GM12891 (cell line): ENCODE data around the gene COX8A.

Experiments used
- POLR2A ChIP-seq: IDR thresholded peaks from 2 replicates; pipeline ENCODE4 v1.6.1; 2011; ENCODE audit warnings: low read depth, low read length, control low read depth
- POLR2AphosphoS5 ChIP-seq: IDR thresholded peaks from 2 replicates; pipeline ENCODE4 v1.6.1; 2011; ENCODE audit warnings: low read depth, low read length, control low read depth
- SPI1 ChIP-seq: IDR thresholded peaks from 2 replicates; pipeline ENCODE4 v1.6.1; 2011; ENCODE audit warnings: low read depth, low read length, control low read depth
- TAF1 ChIP-seq: IDR thresholded peaks from 2 replicates; pipeline ENCODE4 v1.6.1; 2011; ENCODE audit warnings: low read depth, low read length, control low read depth

DNA sequence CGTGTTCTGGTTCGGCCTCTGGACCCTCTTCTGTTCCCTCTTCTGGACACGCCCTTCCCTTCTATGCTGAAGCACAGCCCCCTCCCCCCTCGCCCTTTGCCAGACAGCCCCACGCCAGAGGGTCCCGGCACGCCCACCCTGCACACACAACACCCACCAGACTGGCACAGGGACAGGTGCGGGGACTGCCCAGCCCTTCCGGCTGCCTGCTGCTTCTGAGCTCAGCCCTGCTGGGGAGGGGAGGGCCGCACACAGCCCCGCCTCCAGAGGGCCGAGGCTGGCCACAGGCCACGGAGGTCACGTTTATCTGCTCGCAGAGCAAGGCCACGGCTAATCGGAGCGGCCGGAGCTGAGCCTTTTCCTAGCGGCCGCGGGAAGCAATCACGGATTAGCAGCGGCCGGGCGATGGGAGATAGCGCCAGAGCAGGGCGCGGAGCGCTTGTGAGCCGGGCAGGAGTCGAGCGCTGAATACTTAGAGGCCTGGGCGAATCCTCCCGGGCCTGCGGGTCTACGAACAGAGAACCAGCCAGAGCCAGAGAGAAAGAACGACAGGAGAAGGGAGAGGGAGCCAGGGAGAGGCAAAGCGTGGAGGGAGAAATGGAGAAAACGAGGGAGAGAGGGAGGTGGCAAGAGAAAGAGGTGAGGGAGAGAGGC, 33.3 kb downstream of the COX8A start:
- TF ChIP-seq POLR2A, result no peak
- TF ChIP-seq SPI1, result no peak
- TF ChIP-seq POLR2AphosphoS5, result no peak
- TF ChIP-seq TAF1, result no peak
